GM18508 (cell line): ENCODE measurements around the gene HNF4A.

ENCODE experiments used
- ATAC-seq: cut with Tn5 transposase; IDR thresholded peaks from one replicate; pipeline ENCODE4 v1.9.1; 2021; ENCODE audit warnings: moderate number of reproducible peaks; ENCODE audit not compliant: insufficient read depth, unreplicated experiment

Gene HNF4A

GRCh38 chr20:44390280-44390679 is 34.8 kb downstream of the HNF4A start:
- ATAC-seq: no peak

- no peak for ATAC-seq
Observed at GRCh38 chr20:44392088-44392775, 36.7 kb downstream of the HNF4A start.

GRCh38 chr20:44392776-44393607 is 37.5 kb downstream of the HNF4A start:
- no peak for ATAC-seq

GRCh38 chr20:44393608-44394451 is 38.3 kb downstream of the HNF4A start:
- ATAC-seq: no peak

GRCh38 chr20:44394452-44394701 is 38.9 kb downstream of the HNF4A start:
- no peak for ATAC-seq

GRCh38 chr20:44394702-44395460 is 39.4 kb downstream of the HNF4A start:
- ATAC-seq: no peak

- ATAC-seq: no peak
Observed at GRCh38 chr20:44395461-44396340, 40.2 kb downstream of the HNF4A start.

GRCh38 chr20:44396369-44397130 is 41.1 kb downstream of the HNF4A start:
- ATAC-seq: no peak

GRCh38 chr20:44398335-44398734 is 42.8 kb downstream of the HNF4A start:
- no peak for ATAC-seq

GRCh38 chr20:44399446-44399845 is 43.9 kb downstream of the HNF4A start:
- ATAC-seq: no peak

- ATAC-seq: no peak
Observed at GRCh38 chr20:44400671-44400969, 45.1 kb downstream of the HNF4A start.

- no peak for ATAC-seq
Observed at GRCh38 chr20:44400970-44401769, 45.7 kb downstream of the HNF4A start.

GRCh38 chr20:44401770-44402390 is 46.4 kb downstream of the HNF4A start:
- no peak for ATAC-seq

- ATAC-seq: no peak
Observed at GRCh38 chr20:44402391-44403193, 47.1 kb downstream of the HNF4A start.

- ATAC-seq: no peak
Observed at GRCh38 chr20:44403194-44404112, 48.0 kb downstream of the HNF4A start.
